HepG2 (cell line): ENCODE measurements around the gene FGF18. TPM values are rescaled to one million over a fixed set of nuclear protein-coding genes. Genes with fewer than 3 reads are reported as not detected.
A peak's percentile ranks its signal among the peaks of the same experiment; 100 is the strongest.

Source experiments
- AKAP8 ChIP-seq: sonication (generic); formaldehyde crosslinking; IDR thresholded peaks from 2 replicates; pipeline ENCODE4 v1.5.1; 2020; ENCODE audit warnings: mild to moderate bottlenecking, missing genetic modification reagents
- CBFB ChIP-seq: sonication (generic); formaldehyde crosslinking; IDR thresholded peaks from 2 replicates; pipeline ENCODE4 v1.4.0; 2020; ENCODE audit warnings: missing genetic modification reagents
- MEF2D ChIP-seq: sonication (generic); formaldehyde crosslinking; IDR thresholded peaks from 2 replicates; pipeline ENCODE4 v1.5.1; 2020; ENCODE audit warnings: mild to moderate bottlenecking, missing genetic modification reagents
- POLR2A ChIP-seq, 2 experiments: IDR thresholded peaks; 2 replicates each; pipeline ENCODE4 v1.6.1; 2011; ENCODE audit warnings: low read depth in 2 of 2, low read length in 2 of 2, mild to moderate bottlenecking in 1 of 2, moderate library complexity in 1 of 2; ENCODE audit not compliant: insufficient read depth in 1 of 2
- POLR2AphosphoS5 ChIP-seq: IDR thresholded peaks from 2 replicates; pipeline ENCODE4 v1.6.1; 2012; ENCODE audit warnings: low read depth, low read length
- ZFP1 ChIP-seq: IDR thresholded peaks from 2 replicates; pipeline ENCODE4 v1.6.1; 2016
- ZNF17 ChIP-seq: sonication (generic); formaldehyde crosslinking; IDR thresholded peaks from 2 replicates; pipeline ENCODE4 v1.5.0; 2020; ENCODE audit warnings: mild to moderate bottlenecking, missing genetic modification reagents
- ZNF24 ChIP-seq: fragments of 450-650 bp; IDR thresholded peaks from 2 replicates; pipeline ENCODE4 v1.6.1; 2017; ENCODE audit warnings: antibody characterized with exemption, mild to moderate bottlenecking
- ZNF512B ChIP-seq: sonication (generic); formaldehyde crosslinking; IDR thresholded peaks from 2 replicates; pipeline ENCODE4 v1.5.1; 2020; ENCODE audit warnings: missing genetic modification reagents, mild to moderate bottlenecking, borderline replicate concordance
- ZNF678 ChIP-seq: sonication (generic); formaldehyde crosslinking; IDR thresholded peaks from 2 replicates; pipeline ENCODE4 v1.4.0; 2020; ENCODE audit warnings: mild to moderate bottlenecking, missing genetic modification reagents
- ZNF737 ChIP-seq: sonication (generic); formaldehyde crosslinking; IDR thresholded peaks from 2 replicates; pipeline ENCODE4 v1.5.0; 2020; ENCODE audit warnings: missing genetic modification reagents, mild to moderate bottlenecking, borderline replicate concordance
- ZNF792 ChIP-seq: IDR thresholded peaks from 2 replicates; pipeline ENCODE4 v1.6.1; 2016
- ZSCAN9 ChIP-seq: IDR thresholded peaks from 2 replicates; pipeline ENCODE4 v1.6.1; 2016; ENCODE audit warnings: borderline replicate concordance
- polyA plus RNA-seq, 8 experiments: library from polyadenylated mRNA; depleted of rRNA in 3 of 8; stranded (reverse) in 7 of 8; unstranded in 1 of 8; fragments of >200 nt; fragmentation: Illumina TruSeq in 4 of 8; extraction: Trizol in 4 of 8; gene quantifications; 2 replicates each; pipeline versions ENCODE4 v1.2.1 to v1.2.3, GENCODE V29; 2011 to 2016; ENCODE audit warnings: low read depth in 4 of 8, missing spikeins in 1 of 8, mixed read lengths in 1 of 8; ENCODE audit not compliant: insufficient read depth in 1 of 8
- total RNA-seq, 5 experiments: library from RNA; depleted of rRNA; stranded (reverse); fragments of >200 nt; fragmentation: Illumina TruSeq; extraction: Trizol; gene quantifications; 2 replicates each; pipeline ENCODE4 v1.2.3, GENCODE V29; 2016; ENCODE audit warnings: low read depth in 1 of 5
- TF ChIP-seq, protein P1 (sequence below): sonication (generic); formaldehyde crosslinking; conservative IDR thresholded peaks from 2 replicates; pipeline ENCODE4 v1.8.0; 2022; ENCODE audit warnings: low read depth, missing genetic modification reagents
- TF ChIP-seq, protein P2 (sequence below): sonication (generic); formaldehyde crosslinking; IDR thresholded peaks from 2 replicates; pipeline ENCODE4 v1.4.0; 2020; ENCODE audit warnings: mild to moderate bottlenecking, missing genetic modification reagents, borderline replicate concordance
- TF ChIP-seq, protein P3 (sequence below): sonication (generic); formaldehyde crosslinking; IDR thresholded peaks from 2 replicates; pipeline ENCODE4 v1.5.0; 2020; ENCODE audit warnings: missing genetic modification reagents, mild to moderate bottlenecking, borderline replicate concordance

Gene FGF18
- total and polyA plus RNA-seq, 2 of the 13 experiments (the other 11 are each of a cell fraction or from before 2014, with no cell fraction given) = not detected

- TF ChIP-seq, protein P1, sequence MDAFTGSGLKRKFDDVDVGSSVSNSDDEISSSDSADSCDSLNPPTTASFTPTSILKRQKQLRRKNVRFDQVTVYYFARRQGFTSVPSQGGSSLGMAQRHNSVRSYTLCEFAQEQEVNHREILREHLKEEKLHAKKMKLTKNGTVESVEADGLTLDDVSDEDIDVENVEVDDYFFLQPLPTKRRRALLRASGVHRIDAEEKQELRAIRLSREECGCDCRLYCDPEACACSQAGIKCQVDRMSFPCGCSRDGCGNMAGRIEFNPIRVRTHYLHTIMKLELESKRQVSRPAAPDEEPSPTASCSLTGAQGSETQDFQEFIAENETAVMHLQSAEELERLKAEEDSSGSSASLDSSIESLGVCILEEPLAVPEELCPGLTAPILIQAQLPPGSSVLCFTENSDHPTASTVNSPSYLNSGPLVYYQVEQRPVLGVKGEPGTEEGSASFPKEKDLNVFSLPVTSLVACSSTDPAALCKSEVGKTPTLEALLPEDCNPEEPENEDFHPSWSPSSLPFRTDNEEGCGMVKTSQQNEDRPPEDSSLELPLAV (CRISPR knock-in tag) = no peak
- TF ChIP-seq POLR2A (IDR thresholded peaks at IDR 0.05; ENCODE audit: insufficient read depth in 1 of 2, low read depth in 2 of 2, low read length in 2 of 2) (peak; percentile 5 to 29; a peak in 2 of 4 replicates), MEF2D (CRISPR knock-in tag) (no peak), ZNF737 (no peak), ZSCAN9 (CRISPR knock-in tag) (no peak), ZNF792 (CRISPR knock-in tag) (no peak), CBFB (CRISPR knock-in tag) (no peak), ZNF678 (CRISPR knock-in tag) (no peak), ZNF24 (no peak), ZFP1 (no peak), ZNF512B (no peak), ZNF17 (no peak), POLR2AphosphoS5 (peak; percentile 29; the same call in 1 of the 2 replicates), AKAP8 (CRISPR knock-in tag) (peak; percentile 33; the same call in 1 of the 2 replicates)
- TF ChIP-seq, protein P2, sequence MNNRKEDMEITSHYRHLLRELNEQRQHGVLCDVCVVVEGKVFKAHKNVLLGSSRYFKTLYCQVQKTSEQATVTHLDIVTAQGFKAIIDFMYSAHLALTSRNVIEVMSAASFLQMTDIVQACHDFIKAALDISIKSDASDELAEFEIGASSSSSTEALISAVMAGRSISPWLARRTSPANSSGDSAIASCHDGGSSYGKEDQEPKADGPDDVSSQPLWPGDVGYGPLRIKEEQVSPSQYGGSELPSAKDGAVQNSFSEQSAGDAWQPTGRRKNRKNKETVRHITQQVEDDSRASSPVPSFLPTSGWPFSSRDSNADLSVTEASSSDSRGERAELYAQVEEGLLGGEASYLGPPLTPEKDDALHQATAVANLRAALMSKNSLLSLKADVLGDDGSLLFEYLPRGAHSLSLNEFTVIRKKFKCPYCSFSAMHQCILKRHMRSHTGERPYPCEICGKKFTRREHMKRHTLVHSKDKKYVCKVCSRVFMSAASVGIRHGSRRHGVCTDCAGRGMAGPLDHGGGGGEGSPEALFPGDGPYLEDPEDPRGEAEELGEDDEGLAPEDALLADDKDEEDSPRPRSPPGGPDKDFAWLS (CRISPR knock-in tag) = no peak
- TF ChIP-seq, protein P3, sequence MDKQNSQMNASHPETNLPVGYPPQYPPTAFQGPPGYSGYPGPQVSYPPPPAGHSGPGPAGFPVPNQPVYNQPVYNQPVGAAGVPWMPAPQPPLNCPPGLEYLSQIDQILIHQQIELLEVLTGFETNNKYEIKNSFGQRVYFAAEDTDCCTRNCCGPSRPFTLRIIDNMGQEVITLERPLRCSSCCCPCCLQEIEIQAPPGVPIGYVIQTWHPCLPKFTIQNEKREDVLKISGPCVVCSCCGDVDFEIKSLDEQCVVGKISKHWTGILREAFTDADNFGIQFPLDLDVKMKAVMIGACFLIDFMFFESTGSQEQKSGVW (CRISPR knock-in tag) = no peak
- TF ChIP-seq, all 625 proteins: peak for 4
Observed at GRCh38 chr5:171391996-171392577, 27.4 kb upstream of the FGF18 start (continued).
